HL-60 (cell line): ENCODE data around the gene DNASE2B.

ENCODE experiments used
- CTCF ChIP-seq: IDR thresholded peaks from one replicate; pipeline ENCODE4 v1.5.1; 2011; ENCODE audit warnings: low read length, control low read depth, inconsistent platforms; ENCODE audit not compliant: insufficient read depth
- POLR2AphosphoS5 ChIP-seq: IDR thresholded peaks from 2 replicates; pipeline ENCODE4 v1.6.1; 2012; ENCODE audit warnings: low read depth
- REST ChIP-seq: IDR thresholded peaks from 2 replicates; pipeline ENCODE4 v1.6.1; 2012; ENCODE audit warnings: low read depth; ENCODE audit not compliant: insufficient replicate concordance
- SPI1 ChIP-seq: IDR thresholded peaks from 2 replicates; pipeline ENCODE4 v1.6.1; 2012; ENCODE audit warnings: low read depth, mild to moderate bottlenecking, borderline replicate concordance

GRCh38 chr1:84366786-84367185 lies 31.5 kb upstream of the DNASE2B start:
- no peak for TF ChIP-seq CTCF
- TF ChIP-seq POLR2AphosphoS5: no peak
- TF ChIP-seq SPI1: no peak
- TF ChIP-seq REST: no peak
